B cell (primary cell): Measurements from ENCODE around the gene TRIAP1. TPM values are rescaled to one million over a fixed set of nuclear protein-coding genes. Genes with fewer than 3 reads are reported as not detected.
A peak's percentile ranks its signal among the peaks of the same experiment; 100 is the strongest.

Experiments used
- ATAC-seq: fragments of 200-7000 bp; cut with Tn5 transposase; one replicate; pipeline ENCODE4 v1.10.0; 2021; ENCODE audit warnings: low read depth, mild to moderate bottlenecking, moderate number of reproducible peaks, moderate library complexity
- CTCF ChIA-PET: fragments of 350-600 bp; sonication (Branson Sonifier 250); formaldehyde crosslinking; loops from one replicate; lab custom pipeline; 2021; ENCODE audit warnings: antibody characterized with exemption, inconsistent platforms; lab: Charles Lee
- POLR2A ChIA-PET: fragments of 350-600 bp; sonication (Branson Sonifier 250); formaldehyde crosslinking; loops from one replicate; lab custom pipeline; 2021; ENCODE audit warnings: antibody characterized with exemption; lab: Charles Lee
- DNase-seq: peaks from one replicate; pipeline ENCODE4 v3.0.0; 2013
- H2AFZ ChIP-seq: 2 replicates; pipeline ENCODE4 v1.6.1; 2012; ENCODE audit warnings: mild to moderate bottlenecking, low read depth, low read length; ENCODE audit not compliant: insufficient read depth, poor library complexity, severe bottlenecking
- H3K27ac ChIP-seq, 2 donors: 1 replicate in 1 of 2; 2 replicates in 1 of 2; pipeline ENCODE4 v1.5.1; 2012 to 2013; ENCODE audit warnings: low read length in 2 of 2, mild to moderate bottlenecking in 2 of 2, moderate library complexity in 1 of 2
- H3K27me3 ChIP-seq, 4 experiments: fragments of 200-600 bp in 1 of 4; sonication (generic) in 1 of 4; replicated peaks in 1 of 4; 1 replicate in 2 of 4; 2 replicates in 2 of 4; pipeline versions ENCODE4 v1.6.1 to v1.7.0; 2013 to 2016; ENCODE audit warnings: low read length in 3 of 4, mild to moderate bottlenecking in 2 of 4, mixed read lengths in 1 of 4, moderate library complexity in 1 of 4; ENCODE audit not compliant: insufficient read depth in 4 of 4, control insufficient read depth in 3 of 4; ENCODE audit errors: control extremely low read depth in 1 of 4
- H3K36me3 ChIP-seq, 2 experiments: replicated peaks in 1 of 2; 1 replicate in 1 of 2; 2 replicates in 1 of 2; pipeline versions ENCODE4 v1.6.1 to v1.7.1; 2013; ENCODE audit warnings: low read length in 1 of 2; ENCODE audit not compliant: insufficient read depth in 2 of 2, control insufficient read depth in 1 of 2; ENCODE audit errors: control extremely low read depth in 1 of 2, extremely low read depth in 1 of 2
- H3K4me1 ChIP-seq, 2 donors: fragments of 200-600 bp in 1 of 2; sonication (generic) in 1 of 2; 1 replicate in 1 of 2; 2 replicates in 1 of 2; pipeline versions ENCODE4 v1.5.1 to v1.6.1; 2013 to 2017; ENCODE audit warnings: low read length in 2 of 2; ENCODE audit not compliant: control insufficient read depth in 2 of 2, insufficient read depth in 2 of 2
- H3K4me2 ChIP-seq: replicated peaks from 2 replicates; pipeline ENCODE3; 2012; ENCODE audit warnings: mild to moderate bottlenecking, low read depth, low read length; ENCODE audit not compliant: poor library complexity, severe bottlenecking
- H3K4me3 ChIP-seq, 5 experiments: fragments of 200-600 bp in 1 of 5; sonication (generic) in 1 of 5; 1 replicate in 3 of 5; 2 replicates in 2 of 5; pipeline versions ENCODE4 v1.5.1 to v1.7.0; 2011 to 2016; ENCODE audit warnings: low read length in 4 of 5, mild to moderate bottlenecking in 4 of 5, low read depth in 2 of 5, control low read depth in 1 of 5, moderate library complexity in 1 of 5; ENCODE audit not compliant: insufficient read depth in 1 of 5; ENCODE audit errors: control extremely low read depth in 1 of 5, extremely low read depth in 1 of 5
- H3K79me2 ChIP-seq: fragments of 200-600 bp; sonication (generic); one replicate; pipeline ENCODE4 v1.6.0; 2016; ENCODE audit warnings: low read length; ENCODE audit not compliant: control insufficient read depth, insufficient read depth
- H3K9ac ChIP-seq: fragments of 200-600 bp; sonication (generic); 2 replicates; pipeline ENCODE4 v1.6.1; 2017; ENCODE audit warnings: mild to moderate bottlenecking, low read length, moderate library complexity
- H3K9me3 ChIP-seq, 3 donors: one replicate each; pipeline versions ENCODE4 v1.6.1 to v1.7.1; 2013; ENCODE audit warnings: low read length in 2 of 3; ENCODE audit not compliant: control insufficient read depth in 2 of 3, insufficient read depth in 1 of 3; ENCODE audit errors: control extremely low read depth in 1 of 3
- H4K20me1 ChIP-seq: 2 replicates; pipeline ENCODE4 v1.6.0; 2012; ENCODE audit warnings: mild to moderate bottlenecking, low read length; ENCODE audit not compliant: insufficient read depth, control insufficient read depth, poor library complexity, severe bottlenecking
- H3K27ac Mint-ChIP-seq: one replicate; pipeline ENCODE4 v1.8.0; 2021; ENCODE audit warnings: mixed read lengths
- H3K27me3 Mint-ChIP-seq: one replicate; pipeline ENCODE4 v1.8.0; 2021; ENCODE audit warnings: mixed read lengths
- H3K4me1 Mint-ChIP-seq: one replicate; pipeline ENCODE4 v1.8.0; 2021; ENCODE audit warnings: mixed read lengths
- H3K4me3 Mint-ChIP-seq: one replicate; pipeline ENCODE4 v1.8.0; 2021; ENCODE audit warnings: mixed read lengths
- H3K9me3 Mint-ChIP-seq: one replicate; pipeline ENCODE4 v1.8.0; 2022; ENCODE audit warnings: mixed read lengths; ENCODE audit not compliant: insufficient read depth
- EZH2 ChIP-seq: IDR thresholded peaks from 2 replicates; pipeline ENCODE4 v1.6.1; 2012; ENCODE audit warnings: borderline replicate concordance, low read depth, mild to moderate bottlenecking, moderate library complexity, low read length; ENCODE audit not compliant: insufficient read depth, poor library complexity, severe bottlenecking
- whole genome bisulfite sequencing: methylation state at CpG from one replicate; pipeline ENCODE4 v1.1.5; 2013; ENCODE audit warnings: missing lambda C conversion rate; ENCODE audit not compliant: insufficient coverage; 5-methylcytosine and 5-hydroxymethylcytosine counted together
- intact Hi-C: fragments of 100-400 bp; cut with micrococcal nuclease; formaldehyde crosslinking; loops from one replicate; pipeline ENCODE4 v1.10.0; 2022
- polyA plus RNA-seq: library from polyadenylated mRNA; depleted of rRNA; stranded (reverse); fragments of >200 nt; gene quantifications from 2 replicates; pipeline ENCODE4 v1.2.3, GENCODE V29; 2012
- total RNA-seq, 2 donors: library from RNA; stranded (reverse); fragments of 120-200 nt in 1 of 2; gene quantifications; 1 replicate in 1 of 2; 2 replicates in 1 of 2; pipeline versions ENCODE4 v1.2.3 to v1.2.4, GENCODE V29; 2013 to 2022
- TF ChIP-seq, protein P1 (sequence below): fragments of 200-600 bp; IDR thresholded peaks from one replicate; pipeline ENCODE4 v1.8.0; 2022; ENCODE audit warnings: antibody characterized with exemption, mild to moderate bottlenecking

Gene TRIAP1
- total and polyA plus RNA-seq, 2 donors (not counting 1 experiment from before 2014, with no cell fraction given) = 13.8 to 19.6 TPM

DNA sequence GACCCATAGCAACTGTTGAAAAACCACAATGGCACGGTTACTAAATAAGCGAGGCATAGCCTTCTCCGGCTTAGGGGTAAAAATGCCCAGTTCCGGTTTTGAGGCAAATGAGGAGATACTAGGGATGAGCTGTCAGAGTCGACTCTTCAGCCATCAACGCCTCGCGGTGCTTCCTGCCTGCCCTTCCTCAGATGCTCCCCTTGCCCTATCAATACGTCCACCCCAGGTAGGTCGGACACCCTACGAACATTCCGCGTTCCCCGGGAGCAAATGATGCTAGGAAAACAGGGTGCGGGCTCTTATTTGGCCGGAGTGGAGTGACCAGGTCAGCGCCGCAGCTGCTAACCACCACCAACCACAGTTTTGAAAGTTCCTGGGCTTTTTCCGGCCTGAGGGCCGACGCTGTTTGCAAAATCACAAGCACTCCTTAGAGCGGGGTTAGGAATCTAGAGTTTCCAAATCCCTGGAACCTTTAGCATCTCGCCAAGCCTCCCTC lies 22.2 kb upstream of the TRIAP1 start:
- Histone ChIP-seq H3K36me3 (peaks cover 8 to 31% of the 10 kb centered on the region in 2 experiments), H3K27ac (peak overlapping the region; percentile 80 to 94), H3K4me2 (peak overlapping the region; percentile 93), H3K9ac (peak overlapping the region; percentile 74), H3K79me2 (peaks cover 76% of the 10 kb centered on the region), H3K4me3 (peak overlapping the region; percentile 62 to 81 (median 74)), H3K4me1 (peaks cover 20% of the 10 kb centered on the region in 2 donors), H2AFZ (peak overlapping the region; percentile 99), H4K20me1 (peaks cover 53% of the 10 kb centered on the region), H3K27me3 (no peaks in the 10 kb centered on the region), H3K9me3 (no peaks in the 10 kb centered on the region)
- POLR2A ChIA-PET = interaction anchor here (0.6 to 2.1 kb wide), 5 partner anchors 21 to 1143 kb away, joined by 3 to 26 read pairs (median 5); partner anchors contain the start of genes DYNLL1 and RNU4-1
- peaks cover 33% of the 10 kb centered on the region for H3K4me1 Mint-ChIP-seq
- DNase-seq (peak; percentile 46), ATAC-seq (no peak)
- 1% methylated on average over 9 of the region's 23 CpGs for WGBS
- CTCF ChIA-PET = interaction anchor here (0.6 to 3.0 kb wide), 15 partner anchors 10 to 867 kb away, joined by 3 to 13 read pairs (median 4); partner anchors contain the start of genes DYNLL1, GATC and TRIAP1
- H3K27ac Mint-ChIP-seq = peak overlapping the region; percentile 89
- intact Hi-C loops = loop anchor here (2.0 to 10.0 kb wide), 2 partner anchors 60 to 436 kb away; partner anchors contain the start of genes COQ5 and SPPL3
- H3K9me3 Mint-ChIP-seq = no peaks in the 10 kb centered on the region
- TF ChIP-seq EZH2 = no peak
- TF ChIP-seq, protein P1, sequence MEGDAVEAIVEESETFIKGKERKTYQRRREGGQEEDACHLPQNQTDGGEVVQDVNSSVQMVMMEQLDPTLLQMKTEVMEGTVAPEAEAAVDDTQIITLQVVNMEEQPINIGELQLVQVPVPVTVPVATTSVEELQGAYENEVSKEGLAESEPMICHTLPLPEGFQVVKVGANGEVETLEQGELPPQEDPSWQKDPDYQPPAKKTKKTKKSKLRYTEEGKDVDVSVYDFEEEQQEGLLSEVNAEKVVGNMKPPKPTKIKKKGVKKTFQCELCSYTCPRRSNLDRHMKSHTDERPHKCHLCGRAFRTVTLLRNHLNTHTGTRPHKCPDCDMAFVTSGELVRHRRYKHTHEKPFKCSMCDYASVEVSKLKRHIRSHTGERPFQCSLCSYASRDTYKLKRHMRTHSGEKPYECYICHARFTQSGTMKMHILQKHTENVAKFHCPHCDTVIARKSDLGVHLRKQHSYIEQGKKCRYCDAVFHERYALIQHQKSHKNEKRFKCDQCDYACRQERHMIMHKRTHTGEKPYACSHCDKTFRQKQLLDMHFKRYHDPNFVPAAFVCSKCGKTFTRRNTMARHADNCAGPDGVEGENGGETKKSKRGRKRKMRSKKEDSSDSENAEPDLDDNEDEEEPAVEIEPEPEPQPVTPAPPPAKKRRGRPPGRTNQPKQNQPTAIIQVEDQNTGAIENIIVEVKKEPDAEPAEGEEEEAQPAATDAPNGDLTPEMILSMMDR = no peak
- H3K27me3 Mint-ChIP-seq = no peaks in the 10 kb centered on the region
- H3K4me3 Mint-ChIP-seq = peak overlapping the region; percentile 91

DNA sequence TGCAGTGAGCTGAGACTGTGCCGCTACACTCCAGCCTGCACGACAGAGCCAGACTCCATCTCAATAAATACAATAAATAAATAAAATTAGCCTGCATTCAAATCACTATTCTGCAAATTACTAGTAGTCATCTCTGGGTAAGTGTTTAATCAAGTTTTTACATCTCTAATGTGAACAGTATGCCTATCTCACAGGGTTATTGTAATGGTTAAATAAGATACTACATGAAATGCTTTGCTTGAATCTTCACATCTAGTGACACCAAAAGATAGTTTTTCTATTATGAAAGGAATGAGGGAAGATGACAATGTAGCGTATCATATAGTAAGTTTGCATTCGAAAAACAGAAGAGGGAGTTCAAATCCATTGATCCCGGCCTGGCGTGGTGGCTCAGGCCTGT lies 21.3 kb upstream of the TRIAP1 start:
- H3K27me3 ChIP-seq = no peaks in the 10 kb centered on the region
- H3K4me3 ChIP-seq = no peak overlapping the region
- H3K36me3 ChIP-seq = peaks cover 8 to 40% of the 10 kb centered on the region in 2 experiments
- no peak overlapping the region for H3K9ac ChIP-seq
- peaks cover 20% of the 10 kb centered on the region in 2 donors for H3K4me1 ChIP-seq
- 94% methylated on average over 6 of the region's 6 CpGs for WGBS
- Mint-ChIP-seq H3K9me3 (no peaks in the 10 kb centered on the region), H3K4me1 (peaks cover 33% of the 10 kb centered on the region), H3K27me3 (no peaks in the 10 kb centered on the region), H3K4me3 (peak overlapping the region; percentile 91), H3K27ac (no peak overlapping the region)
- no peak overlapping the region for H2AFZ ChIP-seq
- H3K79me2 ChIP-seq = peaks cover 86% of the 10 kb centered on the region
- no peak for DNase-seq
- no peak for TF ChIP-seq EZH2
- TF ChIP-seq, protein P1 = no peak
- H3K4me2 ChIP-seq = no peak overlapping the region
- ChIA-PET CTCF (interaction anchor here (1.1 to 4.2 kb wide), 9 partner anchors 9 to 868 kb away, joined by 3 to 39 read pairs (median 7); no protein-coding TSS in a partner anchor), POLR2A (interaction anchor here (0.6 to 0.7 kb wide), 3 partner anchors 15 to 107 kb away, joined by 3 to 5 read pairs (median 5); no protein-coding TSS in a partner anchor)
- ATAC-seq = no peak
- intact Hi-C loops = loop anchor here (10.0 kb wide), 1 partner anchor 437 kb away; the partner anchor contains the start of gene SPPL3
- H4K20me1 ChIP-seq = peaks cover 62% of the 10 kb centered on the region
- H3K27ac ChIP-seq = no peak overlapping the region
- H3K9me3 ChIP-seq = no peaks in the 10 kb centered on the region
